ENCODE data around the gene RBM20.
"Not testable (repeated sequence)": the region's sequence is repeated elsewhere in the genome, so short reads cannot be mapped to it uniquely, and the experiment has no call there.

The RBM20 gene

DNA sequence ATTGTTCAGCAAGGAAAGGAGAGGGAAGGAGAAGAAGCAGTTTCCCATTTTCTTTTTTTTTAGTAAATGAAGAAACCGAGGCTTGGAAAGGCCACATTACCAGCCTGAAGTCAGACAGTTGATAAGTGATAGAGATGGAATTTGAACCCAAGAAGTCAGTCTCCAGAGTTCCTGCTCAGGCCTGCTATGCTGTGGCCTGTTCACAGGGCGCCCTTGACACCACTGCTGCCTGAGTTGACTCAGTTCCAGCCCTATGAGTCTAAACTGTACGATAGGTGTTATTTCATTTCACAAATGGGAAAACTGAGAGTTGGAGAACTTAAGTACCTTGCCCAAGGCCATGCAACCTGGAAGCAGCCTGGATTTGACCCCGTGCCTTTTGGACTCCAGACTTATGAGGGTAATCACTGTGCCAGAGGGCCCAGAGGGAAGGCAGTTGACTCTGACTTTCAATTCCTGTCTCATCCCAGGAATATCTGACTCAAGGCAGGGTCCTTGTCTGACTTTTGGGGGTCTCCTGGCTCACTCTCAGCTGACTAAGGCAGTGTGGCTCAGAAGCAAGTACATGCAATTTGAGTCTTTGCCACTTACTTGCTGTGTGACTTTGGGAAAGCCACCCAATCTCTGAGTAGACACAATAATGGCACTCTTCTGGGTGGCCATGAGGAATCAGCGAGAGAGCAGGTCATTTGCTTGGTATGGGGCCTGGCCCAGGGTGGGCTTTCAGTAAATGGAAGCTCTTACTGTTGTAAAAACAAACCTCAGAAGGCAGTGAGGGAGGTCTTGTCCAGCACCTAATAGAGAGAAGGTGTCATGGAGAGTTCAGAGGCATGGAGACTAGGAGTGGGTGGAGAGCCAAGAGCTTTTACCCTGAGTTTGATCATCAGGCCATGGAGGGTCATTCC is 17.9 kb upstream of the RBM20 start:
- DNase-seq (ENCODE audit: low spot score): no peak

DNA sequence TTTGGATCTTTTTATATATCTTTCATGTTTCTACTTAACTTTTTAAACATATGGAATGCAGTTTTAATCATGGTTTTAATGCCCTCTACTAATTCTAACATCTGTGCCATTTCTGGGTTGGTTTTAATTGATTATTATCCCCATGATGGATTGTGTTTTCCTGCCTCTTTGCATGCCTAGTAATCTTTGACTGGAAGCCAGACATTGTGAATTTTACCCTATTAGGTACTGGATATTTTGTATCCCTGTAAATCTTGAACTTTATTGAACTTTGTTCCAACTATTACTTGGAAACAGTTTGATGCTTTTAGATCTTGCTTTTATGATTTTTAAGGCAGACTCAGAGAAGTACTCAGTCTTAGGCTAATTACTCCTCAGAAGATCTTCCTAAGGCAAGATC is 16.0 kb upstream of the RBM20 start:
- no peak for DNase-seq (ENCODE audit: low spot score)

DNA sequence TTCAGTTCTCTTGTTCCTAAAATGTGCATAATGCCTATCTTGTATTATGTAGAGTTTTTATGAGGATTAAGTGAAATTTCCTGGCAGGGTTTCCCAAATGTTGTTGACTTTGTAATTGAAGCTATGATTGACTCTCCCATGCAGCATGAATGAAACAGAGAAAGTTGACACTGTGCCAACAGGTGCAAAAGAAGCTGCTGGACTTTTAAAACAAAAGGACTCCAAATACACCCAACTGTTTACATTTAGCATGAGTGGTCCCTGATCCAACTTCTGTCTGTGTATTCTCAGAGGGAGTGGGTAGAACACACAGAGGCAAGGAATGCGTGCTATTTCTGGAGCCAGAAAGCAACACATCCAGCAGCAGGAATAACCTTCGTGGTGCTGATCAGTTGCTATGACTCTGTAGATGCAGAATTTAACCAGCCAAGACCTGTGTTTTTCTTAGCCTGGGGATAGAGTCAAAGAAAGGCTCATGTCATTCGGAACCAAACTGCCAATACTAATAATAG is 14.4 kb upstream of the RBM20 start:
- no peak for DNase-seq (ENCODE audit: low spot score)

DNA sequence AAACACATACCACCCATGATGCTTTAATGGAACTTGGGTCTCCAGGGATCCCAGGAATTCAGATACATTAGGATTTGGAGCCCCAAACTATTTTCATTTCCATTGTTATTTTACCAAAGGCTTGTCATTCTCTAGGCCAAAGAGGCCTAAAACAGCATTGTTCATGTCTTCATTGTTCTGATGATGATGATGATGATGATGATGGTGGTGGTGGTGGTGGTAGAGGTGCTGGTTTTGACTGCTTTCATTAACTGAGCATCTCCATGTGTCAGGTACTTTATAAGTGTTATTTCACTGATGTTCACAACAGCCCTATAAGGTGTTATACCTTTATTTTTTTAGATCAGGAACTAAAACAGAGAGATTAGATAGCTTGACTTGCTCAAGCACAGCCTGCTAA is 12.2 kb upstream of the RBM20 start:
- DNase-seq (ENCODE audit: low spot score): no peak

DNA sequence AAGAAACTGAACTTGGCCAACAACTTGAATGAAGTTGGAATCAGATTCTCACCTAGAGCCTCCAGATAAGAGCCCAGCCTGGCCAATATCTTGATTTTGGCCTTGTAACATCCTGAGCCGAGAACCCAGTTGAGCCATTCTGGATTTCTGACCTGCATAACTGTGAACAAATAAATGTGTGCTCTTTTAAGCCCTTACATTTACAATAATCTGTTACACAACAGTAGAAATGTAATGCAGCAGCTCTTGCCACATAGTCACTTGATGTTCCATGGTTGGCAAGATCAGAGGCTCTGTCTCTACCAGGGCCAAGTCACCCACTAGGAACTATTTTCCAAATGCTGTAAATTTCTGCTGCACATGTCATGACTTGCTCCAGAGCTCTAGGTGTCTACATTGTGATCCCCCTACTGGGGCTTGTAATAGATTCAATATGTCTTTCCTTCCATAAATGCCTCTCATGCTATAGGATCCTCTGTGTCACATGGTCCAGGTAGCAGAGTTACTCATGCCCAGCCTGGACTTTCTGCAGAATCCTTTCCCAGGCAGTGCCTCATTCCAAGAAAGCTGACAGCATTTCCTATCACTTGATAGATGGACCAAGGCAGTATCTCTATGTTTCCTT is 11.4 kb upstream of the RBM20 start:
- DNase-seq (ENCODE audit: low spot score): no peak

DNA sequence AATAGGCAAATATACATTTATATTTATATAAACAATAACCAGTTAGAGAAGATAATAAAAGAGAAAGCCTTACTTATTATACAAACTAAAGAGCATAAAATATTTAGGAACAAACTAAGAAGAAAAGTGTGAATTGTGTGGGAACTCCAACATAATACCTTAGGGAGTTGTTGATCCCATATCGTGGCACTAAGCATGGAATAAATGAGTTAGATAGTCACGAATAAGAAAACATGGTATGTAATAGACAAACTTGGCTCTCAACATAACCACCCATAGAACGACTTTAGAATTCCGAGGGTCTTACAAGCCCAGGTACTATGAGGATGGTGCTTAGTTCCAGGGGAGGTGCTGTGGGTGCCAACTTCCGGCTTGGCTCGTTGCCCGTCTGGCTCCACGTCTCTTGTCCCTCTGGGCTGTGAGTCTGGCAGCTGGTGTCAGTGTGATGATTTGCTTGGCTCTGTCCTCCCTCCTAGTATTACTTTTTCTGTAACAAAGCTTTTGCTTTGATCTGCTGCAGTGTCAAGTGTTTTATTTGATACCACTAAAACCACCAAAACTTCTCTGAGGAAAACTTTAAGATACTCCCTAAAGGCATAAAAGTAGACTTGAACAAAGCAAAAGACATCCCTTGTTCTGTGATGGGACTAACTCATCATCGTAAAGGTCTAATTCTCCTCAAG is 9.5 kb upstream of the RBM20 start:
- DNase-seq (ENCODE audit: low spot score): no peak

DNA sequence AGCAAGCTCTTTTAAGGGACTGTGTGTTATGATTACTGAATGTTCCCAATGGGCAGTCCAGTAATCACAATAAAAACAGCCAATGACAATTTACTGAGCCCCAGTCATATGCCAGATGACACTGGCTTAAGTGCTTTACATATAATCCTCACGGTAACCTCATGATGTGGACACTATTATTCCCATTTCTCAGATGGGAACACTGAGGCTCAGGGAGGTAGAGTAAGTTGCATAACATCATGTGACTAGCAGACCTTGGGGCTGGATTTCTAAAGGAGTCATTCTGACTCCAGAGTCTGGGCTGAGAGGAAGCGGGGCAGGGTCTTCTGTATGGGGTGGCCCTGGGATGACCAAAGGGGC is 7.6 kb upstream of the RBM20 start:
- no peak for DNase-seq (ENCODE audit: low spot score)

DNA sequence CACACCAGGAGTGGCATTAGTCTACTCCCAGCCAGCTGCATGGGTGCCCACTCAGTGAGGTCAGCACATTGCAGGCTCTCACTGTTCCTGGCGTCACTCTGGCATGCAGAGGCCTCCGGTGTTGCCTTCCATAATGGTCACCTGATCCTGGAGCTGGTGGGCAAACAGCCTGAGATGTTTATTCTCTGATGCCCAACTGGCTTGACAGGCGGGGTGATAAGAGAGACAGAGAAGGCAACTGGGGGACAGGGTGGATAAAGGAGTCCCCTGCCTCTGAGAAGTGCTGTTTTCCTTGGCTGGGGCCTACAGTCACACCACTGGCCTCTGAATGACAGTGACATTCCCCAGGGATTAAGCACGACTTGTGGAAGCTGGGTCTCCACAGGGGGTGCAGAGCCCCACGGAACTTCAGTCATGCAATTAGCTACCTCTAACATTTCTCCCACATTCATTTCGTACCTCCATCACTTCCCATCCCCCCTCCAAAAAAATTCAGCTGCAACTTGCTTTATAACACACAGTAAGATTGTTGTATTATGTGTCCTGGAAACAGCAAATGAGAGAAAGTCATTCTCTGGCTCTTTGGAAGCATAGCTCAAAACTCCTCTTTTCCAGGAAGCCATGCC is 7.1 kb upstream of the RBM20 start:
- DNase-seq (ENCODE audit: low spot score): no peak

DNA sequence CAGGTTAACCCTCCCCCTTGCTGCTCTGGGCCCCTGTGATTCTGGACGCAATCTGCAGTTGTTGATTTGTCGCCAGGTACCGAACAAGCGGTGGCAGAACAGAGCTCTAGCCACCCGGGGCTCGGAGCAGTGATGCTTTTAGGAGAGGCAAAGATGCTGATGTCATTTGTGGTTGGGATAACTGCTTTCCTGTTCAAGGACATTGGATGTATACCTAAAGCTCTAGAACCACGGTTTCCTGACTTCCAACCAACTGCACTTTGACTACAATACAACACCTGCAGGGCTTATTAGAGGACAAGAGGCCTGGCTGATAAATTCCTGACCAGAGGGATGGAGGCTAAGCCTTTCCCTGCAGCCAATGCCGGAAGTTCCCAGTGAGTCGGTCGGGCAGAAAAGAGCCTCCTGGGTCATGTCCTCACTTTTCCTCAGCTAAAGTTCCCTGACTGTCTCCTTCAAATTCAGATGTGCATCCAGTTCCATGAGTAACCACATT is 6.5 kb upstream of the RBM20 start:
- DNase-seq (ENCODE audit: low spot score): no peak

DNA sequence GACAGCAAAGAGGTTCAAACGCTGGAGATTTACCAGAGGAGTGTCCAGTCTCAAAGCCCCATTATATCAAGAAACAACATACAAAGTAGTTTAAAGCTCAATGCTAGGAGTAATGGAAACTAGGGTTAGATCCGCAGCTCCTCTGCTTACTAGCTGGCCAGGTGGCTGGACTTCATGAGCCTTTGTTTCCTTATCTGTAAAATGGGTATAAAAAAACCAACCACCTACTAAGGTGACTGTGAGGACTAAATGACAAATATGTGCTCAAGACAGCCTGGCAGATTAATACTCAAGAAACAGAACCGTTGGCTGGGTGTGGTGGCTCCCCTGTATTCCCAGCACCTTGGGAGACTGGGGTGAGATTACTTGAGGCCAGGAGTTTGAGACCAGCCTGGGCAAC is 5.8 kb upstream of the RBM20 start:
- DNase-seq (ENCODE audit: low spot score): no peak

DNA sequence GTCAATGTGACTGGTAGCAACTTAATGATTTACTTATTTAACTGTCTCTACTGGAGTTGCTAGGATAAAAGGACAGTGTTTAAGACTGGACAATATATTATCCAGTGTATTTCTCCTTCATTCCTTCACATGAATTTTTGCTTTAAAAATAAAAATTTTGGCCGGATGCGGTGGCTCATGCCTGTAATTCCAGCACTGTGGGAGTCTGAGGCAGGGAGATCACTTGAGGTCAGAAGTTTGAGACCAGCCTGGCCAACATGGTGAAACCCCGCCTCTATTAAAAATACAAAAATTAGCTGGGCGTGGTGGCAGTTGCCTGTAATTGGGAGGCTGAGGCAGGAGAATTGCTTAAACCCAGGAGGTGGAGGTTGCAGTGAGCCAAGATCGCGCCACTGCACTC is 5.1 kb upstream of the RBM20 start:
- not testable (repeated sequence) for DNase-seq (ENCODE audit: low spot score)

DNA sequence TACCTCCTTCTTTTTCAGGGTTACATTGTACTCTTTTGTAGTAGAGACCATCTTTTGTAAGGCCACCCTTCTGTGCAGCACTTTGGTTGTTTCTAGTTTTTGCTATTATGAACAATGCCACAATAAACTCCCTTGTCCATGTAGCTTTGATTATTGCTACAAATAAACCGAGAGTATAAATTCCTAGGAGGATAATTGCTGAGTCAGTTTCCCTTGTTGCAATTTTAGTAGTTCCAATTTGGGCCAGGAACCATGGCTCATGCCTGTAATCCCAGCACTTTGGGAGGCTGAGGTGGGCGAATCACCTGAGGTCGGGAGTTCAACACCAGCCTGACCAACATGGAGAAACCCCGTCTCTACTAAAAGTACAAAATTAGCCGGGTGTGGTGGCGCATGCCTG is 4.3 kb upstream of the RBM20 start:
- not testable (repeated sequence) for DNase-seq (ENCODE audit: low spot score)

DNA sequence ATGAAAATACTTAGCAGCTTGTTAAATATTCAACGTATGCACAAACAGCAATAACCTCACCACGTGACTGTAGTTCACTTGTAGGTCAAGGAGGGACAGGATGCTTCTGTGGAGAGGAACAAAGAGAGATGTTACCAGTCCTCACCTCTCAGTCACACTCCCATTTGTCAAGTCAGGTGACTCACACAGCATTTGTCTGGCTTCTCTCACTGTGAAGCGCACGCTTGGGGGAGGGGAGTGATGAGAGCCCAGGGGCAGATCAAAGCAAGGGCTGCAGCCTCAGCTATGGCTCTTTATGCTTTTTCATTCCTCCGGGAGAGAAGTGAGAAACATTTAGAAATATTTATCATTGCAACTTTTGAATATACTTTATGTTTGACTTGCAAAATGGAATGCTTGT is 2.9 kb upstream of the RBM20 start:
- DNase-seq (ENCODE audit: low spot score): peak; percentile 57

DNA sequence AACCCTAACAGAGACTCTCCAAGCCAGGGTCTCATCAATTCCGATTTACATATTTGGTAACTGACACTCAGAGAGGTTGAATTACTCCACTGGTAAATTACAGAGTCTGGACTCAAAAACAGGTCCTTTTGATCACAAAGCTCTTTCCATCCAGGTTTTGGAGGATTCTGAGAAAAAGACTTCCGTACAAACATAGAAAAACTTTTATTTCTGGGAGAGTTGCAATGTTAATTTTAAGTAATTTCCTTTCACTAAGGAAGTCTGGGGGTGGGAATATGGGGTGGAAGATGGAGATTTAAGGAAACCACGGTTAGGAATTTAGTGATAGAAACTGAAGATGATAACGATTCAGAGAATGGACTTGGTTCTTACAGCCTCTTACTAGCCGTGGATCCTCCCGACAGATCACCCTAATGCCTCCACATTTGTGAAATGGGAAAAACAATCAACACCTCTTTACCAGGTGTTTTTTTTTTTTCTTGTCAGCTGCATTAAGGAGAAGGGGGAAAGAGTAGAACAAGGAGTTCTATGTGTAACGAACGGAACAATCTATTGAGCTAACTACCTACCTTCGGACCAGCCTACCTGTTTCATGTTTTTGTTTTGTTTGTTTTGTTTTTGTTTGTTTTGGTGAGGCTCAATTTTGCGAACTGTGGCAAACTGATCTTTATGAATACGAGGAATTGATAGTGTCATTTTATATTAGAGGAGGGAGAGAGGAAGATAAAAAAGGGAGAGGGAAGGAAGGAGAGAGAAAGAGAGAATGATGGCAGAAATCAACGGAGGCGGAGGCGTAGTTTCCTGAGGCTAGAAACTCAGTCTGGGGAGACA is 1.7 kb upstream of the RBM20 start:
- DNase-seq (ENCODE audit: low spot score): no peak

DNA sequence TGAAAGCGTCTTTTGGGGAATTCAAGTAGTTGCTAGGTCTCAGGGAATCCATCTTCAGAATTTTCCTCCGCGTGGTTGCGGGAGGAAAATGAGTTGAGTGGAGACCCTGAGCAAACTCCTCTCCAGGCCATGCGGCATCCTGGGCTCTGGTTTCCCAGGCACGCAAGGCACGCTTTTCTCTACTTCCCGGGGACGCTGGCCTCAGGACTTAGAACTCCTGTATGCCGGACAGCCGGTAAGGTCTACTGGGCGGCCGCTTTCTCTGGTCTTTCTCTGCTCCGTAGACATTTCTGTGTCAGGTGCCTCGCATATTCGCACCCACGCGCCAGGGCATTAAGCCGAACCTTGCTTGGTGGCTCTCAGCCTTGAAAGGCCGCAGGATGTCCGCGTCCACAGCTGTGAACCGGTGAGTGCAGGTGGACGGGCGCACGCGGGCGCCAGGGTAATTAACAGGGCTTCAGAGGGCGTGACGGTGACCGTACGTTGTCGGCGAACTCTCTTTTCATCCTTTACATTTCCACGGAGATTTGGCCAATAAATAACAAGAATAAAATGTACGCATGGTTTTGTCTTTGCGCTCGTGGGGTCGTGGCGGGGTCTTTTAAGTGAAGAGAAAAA is 992 bp upstream of the RBM20 start:
- DNase-seq (ENCODE audit: low spot score): peak; percentile 71

DNA sequence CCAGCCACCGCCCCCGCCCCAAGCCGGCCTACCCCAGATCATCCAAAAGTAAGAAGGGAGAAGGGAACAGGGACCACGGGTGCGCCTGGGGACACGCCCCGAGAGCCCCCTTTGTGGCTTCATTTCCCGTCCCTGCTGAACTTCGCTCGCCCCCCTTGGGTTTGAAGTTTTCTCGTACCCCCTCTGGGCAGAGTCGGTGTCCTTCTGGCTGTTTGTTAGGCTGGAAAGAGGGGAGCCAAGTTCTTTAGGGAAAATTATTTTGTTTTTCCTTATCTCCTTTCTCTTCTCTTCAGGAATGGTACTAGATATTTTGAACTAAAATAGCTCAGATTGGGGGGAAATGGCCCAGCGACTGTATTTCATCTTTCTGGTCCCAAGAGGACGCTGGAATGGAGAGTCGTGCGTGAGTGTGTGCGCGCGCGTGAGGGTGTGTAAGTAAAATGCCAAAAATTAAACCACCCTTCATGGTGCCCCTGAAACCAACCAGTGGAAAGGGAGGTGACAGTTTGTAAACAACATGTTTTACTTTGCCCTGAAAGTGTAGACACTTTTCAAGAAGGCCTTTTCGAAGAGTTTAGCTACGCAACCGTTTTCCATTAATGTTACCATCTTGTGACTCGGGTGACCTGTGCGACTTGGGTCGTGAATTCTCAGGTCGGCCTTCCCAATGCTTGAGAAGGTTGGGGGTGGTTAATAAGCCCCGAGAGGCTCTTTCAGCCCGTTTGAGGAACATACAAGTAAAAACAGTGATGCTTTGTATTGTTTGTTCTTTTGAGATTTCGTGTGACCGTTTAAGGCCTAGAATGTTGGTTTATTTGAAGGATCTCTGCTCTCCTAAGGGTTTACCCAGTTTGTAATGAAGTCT is 694 bp downstream of the RBM20 start:
- no peak for DNase-seq (ENCODE audit: low spot score)

DNA sequence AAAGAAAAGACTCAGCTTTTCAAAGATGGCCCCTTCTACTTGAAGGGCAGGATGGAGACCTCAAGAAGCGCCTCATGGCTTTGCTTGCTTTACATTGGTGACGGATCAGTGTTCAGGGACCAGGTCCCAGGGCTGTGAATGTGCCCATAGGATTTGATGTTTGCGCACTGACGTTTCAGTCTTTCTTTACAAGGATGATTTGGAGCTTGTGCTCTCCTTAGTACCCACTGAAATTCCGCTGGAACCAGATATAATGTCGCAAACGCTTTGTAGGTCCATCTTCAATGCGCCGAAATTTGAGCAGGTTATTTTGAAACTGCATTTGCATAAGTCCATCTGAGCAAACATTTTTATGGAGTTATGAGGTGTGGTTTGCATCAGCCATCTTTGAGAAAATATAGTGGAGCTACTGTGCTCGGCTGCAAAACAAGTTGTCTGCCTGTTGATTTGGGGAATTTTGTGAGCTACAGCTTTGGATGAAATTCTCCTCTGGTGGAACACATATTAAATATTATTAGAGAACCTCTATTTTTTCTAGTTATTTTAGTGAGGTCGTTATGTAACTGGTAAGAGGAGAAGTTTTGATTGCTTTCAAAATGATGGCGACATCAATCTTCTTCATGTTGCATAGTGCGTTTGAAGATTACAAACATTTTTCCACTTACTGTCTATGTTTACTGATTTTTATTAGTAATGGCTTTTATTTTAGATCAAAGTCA is 2.4 kb downstream of the RBM20 start:
- no peak for DNase-seq (ENCODE audit: low spot score)

DNA sequence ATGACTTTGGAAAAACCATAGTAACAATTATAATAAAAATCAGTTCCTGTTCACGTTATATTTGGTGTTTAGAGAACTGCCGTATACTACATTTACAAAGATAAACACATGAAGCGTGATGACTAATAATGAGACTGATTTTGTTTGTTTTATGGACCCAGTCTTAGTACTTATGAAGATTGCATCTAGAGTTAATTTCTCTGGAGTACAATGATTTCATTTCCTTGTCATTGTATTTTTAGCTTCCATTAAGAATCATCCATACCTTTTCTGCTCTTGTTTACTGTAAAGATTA is 2.9 kb downstream of the RBM20 start:
- DNase-seq (ENCODE audit: low spot score): no peak

DNA sequence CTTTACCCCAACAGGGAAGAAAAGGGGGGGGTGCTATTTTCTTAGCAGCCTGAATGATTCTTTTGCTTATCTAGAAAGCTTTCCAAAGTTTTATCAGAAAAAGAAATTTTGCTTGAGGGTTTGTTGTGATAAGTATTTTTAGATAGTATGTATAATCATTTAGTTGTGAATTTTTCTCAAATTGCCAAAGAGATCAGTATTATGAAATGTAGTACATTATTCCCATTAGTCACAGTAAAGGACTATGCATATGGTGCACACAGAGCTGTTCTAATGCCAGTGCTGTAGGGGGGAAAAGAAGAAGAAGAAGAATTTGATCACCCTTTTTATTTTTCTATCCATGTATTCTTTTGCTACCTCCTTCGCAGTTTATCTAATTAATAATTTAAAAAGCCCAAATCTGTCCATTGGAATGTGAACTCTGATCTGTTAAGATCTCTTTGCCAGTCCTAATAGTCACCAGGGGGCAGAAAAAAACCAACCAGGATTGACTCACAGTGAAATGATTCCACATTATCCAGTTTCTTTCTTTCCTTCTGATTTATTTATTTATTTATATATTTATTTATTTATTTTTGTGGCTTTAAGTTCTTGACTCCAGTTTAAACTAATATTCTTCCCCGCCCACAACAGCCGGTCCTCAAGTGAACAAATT is 4.7 kb downstream of the RBM20 start:
- DNase-seq (ENCODE audit: low spot score): no peak
